KMS-11 (cell line): Measurements from ENCODE around the gene CRIP1.

ENCODE experiments used
- H2AFZ ChIP-seq: fragments of 200-600 bp; sonication (generic); 2 replicates; pipeline ENCODE4 v1.6.1; 2016; ENCODE audit warnings: antibody characterized with exemption, mixed run types, low read depth
- H3K27ac ChIP-seq: fragments of 200-600 bp; sonication (generic); 2 replicates; pipeline ENCODE4 v1.6.1; 2016; ENCODE audit warnings: mild to moderate bottlenecking, mixed run types
- H3K27me3 ChIP-seq: fragments of 200-600 bp; sonication (generic); 2 replicates; pipeline ENCODE4 v1.6.1; 2017; ENCODE audit warnings: mild to moderate bottlenecking, low read depth, mixed run types, moderate library complexity; ENCODE audit not compliant: insufficient read depth
- H3K36me3 ChIP-seq: fragments of 200-600 bp; sonication (generic); 2 replicates; pipeline ENCODE4 v1.6.1; 2017; ENCODE audit warnings: mild to moderate bottlenecking, mixed run types; ENCODE audit not compliant: insufficient read depth
- H3K4me1 ChIP-seq: fragments of 200-600 bp; sonication (generic); 2 replicates; pipeline ENCODE4 v1.6.1; 2016; ENCODE audit warnings: mild to moderate bottlenecking, low read depth, mixed run types; ENCODE audit not compliant: poor library complexity, severe bottlenecking
- H3K4me2 ChIP-seq: fragments of 200-600 bp; sonication (generic); 2 replicates; pipeline ENCODE4 v1.7.0; 2016; ENCODE audit warnings: mild to moderate bottlenecking, mixed run types
- H3K4me3 ChIP-seq: fragments of 200-600 bp; sonication (generic); IDR thresholded peaks from 2 replicates; pipeline ENCODE4 v1.6.1; 2017; ENCODE audit warnings: low read depth, low read length, mixed read lengths; ENCODE audit not compliant: insufficient read depth
- H3K79me2 ChIP-seq: fragments of 200-600 bp; sonication (generic); 2 replicates; pipeline ENCODE4 v1.6.1; 2016; ENCODE audit warnings: low read depth, mixed run types; ENCODE audit not compliant: insufficient read depth
- H3K9ac ChIP-seq: fragments of 200-600 bp; sonication (generic); 2 replicates; pipeline ENCODE4 v1.6.1; 2016; ENCODE audit warnings: mild to moderate bottlenecking, mixed run types
- H4K20me1 ChIP-seq: fragments of 200-600 bp; sonication (generic); 2 replicates; pipeline ENCODE4 v1.6.1; 2016; ENCODE audit warnings: mild to moderate bottlenecking, mixed run types; ENCODE audit not compliant: insufficient read depth
- TF ChIP-seq, protein P1 (sequence below): fragments of 200-600 bp; sonication (generic); conservative IDR thresholded peaks from 2 replicates; pipeline ENCODE4 v1.6.1; 2017; ENCODE audit warnings: low read depth, mild to moderate bottlenecking, antibody characterized with exemption, low read length, moderate library complexity, mixed read lengths

The CRIP1 gene

DNA sequence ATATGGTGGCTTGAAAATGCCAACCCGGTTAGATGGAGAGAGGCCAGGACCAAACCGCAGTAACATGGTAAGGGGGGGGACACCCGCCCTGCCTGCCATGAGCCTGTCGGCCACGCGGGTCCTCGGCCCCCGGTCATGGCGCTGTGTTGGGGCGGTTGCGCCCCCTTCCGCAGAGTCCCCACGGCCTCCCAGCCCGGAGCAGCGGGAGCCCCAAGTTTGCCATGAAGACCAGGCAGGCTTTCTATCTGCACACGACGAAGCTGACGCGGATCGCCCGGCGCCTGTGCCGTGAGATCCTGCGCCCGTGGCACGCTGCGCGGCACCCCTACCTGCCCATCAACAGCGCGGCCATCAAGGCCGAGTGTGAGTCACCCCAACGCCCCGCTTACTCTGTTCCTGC, 22.2 kb upstream of the CRIP1 start:
- Histone ChIP-seq H3K27ac (no peak overlapping the region), H4K20me1 (no peaks in the 10 kb centered on the region), H3K4me3 (no peak overlapping the region), H3K9ac (no peak overlapping the region), H2AFZ (no peak overlapping the region), H3K27me3 (no peaks in the 10 kb centered on the region; the same call in 1 of the 2 replicates), H3K4me2 (no peak overlapping the region), H3K79me2 (no peaks in the 10 kb centered on the region), H3K36me3 (no peaks in the 10 kb centered on the region), H3K4me1 (no peaks in the 10 kb centered on the region)
- TF ChIP-seq, protein P1, sequence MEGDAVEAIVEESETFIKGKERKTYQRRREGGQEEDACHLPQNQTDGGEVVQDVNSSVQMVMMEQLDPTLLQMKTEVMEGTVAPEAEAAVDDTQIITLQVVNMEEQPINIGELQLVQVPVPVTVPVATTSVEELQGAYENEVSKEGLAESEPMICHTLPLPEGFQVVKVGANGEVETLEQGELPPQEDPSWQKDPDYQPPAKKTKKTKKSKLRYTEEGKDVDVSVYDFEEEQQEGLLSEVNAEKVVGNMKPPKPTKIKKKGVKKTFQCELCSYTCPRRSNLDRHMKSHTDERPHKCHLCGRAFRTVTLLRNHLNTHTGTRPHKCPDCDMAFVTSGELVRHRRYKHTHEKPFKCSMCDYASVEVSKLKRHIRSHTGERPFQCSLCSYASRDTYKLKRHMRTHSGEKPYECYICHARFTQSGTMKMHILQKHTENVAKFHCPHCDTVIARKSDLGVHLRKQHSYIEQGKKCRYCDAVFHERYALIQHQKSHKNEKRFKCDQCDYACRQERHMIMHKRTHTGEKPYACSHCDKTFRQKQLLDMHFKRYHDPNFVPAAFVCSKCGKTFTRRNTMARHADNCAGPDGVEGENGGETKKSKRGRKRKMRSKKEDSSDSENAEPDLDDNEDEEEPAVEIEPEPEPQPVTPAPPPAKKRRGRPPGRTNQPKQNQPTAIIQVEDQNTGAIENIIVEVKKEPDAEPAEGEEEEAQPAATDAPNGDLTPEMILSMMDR: no peak

DNA sequence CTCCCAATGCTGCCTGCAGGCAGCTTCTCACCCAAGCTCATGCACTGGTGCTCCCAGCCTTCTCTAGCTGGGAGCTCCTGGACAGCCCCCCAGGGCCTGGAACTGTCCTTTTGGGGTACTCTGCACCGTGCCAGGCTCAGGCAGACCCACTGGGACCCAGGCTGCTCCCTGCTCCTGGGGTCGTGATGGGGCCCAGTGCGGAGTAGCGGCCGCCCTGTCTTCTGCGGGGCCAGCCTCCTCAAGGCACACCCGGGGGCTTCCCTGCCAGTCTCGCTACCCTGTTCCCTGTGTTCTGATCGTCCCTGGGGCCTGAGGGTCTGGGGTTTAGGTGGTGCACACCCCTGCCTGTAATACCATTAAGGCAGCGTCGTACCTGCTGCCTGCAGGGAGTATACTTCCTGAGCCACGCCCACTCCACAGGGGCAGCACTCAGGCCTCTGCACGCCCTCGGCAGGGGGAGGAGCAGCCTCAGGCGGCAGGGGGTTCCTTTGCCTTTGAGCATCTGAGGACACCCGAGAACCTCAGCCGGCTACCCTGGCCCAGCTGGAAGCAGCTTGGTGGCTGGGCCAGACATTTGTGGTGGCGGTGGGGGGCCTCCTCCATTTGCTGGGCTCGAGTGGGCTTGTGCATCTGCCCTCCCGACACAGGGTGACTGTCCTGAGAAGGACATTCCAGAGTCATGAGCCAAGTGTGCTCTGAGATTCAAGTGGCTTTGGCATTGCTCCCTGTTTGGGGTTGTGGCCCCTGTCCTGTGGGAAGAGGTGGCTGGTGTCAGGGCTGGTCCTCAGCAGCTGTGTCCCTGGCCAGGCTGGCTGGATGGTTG, 21.3 kb upstream of the CRIP1 start:
- Histone ChIP-seq H3K4me2 (no peak overlapping the region), H3K36me3 (no peaks in the 10 kb centered on the region), H3K9ac (no peak overlapping the region), H3K4me1 (no peaks in the 10 kb centered on the region), H3K79me2 (no peaks in the 10 kb centered on the region), H2AFZ (no peak overlapping the region), H3K27me3 (no peaks in the 10 kb centered on the region; the same call in 1 of the 2 replicates), H3K4me3 (no peak overlapping the region), H3K27ac (no peak overlapping the region), H4K20me1 (no peaks in the 10 kb centered on the region)
- TF ChIP-seq, protein P1: no peak

DNA sequence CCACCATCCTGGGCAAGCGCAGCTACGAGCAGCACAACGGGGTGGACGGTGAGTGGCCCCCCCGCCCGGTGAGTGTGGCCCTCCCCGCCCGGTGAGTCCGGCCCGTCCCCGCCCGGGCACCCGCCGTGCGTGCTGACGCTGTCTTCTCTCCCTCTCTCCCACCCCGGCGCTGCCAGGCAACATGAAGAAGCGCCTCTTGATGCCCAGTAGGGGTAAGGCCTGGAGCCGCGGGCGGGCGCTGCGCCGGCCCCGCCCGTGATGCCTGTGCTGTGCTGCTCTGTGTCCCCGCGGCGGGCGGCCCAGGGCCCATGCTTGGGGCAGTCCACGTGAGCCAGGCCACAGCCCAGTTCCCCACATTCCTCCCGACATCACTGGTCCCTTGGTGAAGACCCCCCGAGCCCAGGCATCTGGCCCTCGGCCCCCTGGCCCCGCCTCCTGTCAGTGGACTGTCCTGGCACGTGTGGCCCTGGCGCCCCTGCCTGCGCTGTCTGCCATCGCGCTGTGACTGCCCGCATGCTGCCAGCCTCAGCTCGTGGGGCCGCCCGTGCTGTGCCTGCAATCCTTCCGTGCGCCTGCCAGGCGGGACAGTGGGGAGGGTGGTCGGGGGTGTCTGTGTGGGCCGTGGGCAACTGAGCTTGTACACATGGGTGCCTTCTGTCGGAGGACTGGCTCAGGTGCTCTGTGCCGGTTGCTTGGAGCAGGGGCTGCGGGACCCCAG, 20.0 kb upstream of the CRIP1 start:
- H3K27me3 ChIP-seq: no peaks in the 10 kb centered on the region; the same call in 1 of the 2 replicates
- no peak overlapping the region for H3K9ac ChIP-seq
- no peaks in the 10 kb centered on the region for H3K4me1 ChIP-seq
- H3K4me3 ChIP-seq: no peak overlapping the region
- TF ChIP-seq, protein P1: no peak
- H3K36me3 ChIP-seq: no peaks in the 10 kb centered on the region
- H3K27ac ChIP-seq: no peak overlapping the region
- no peaks in the 10 kb centered on the region for H3K79me2 ChIP-seq
- H3K4me2 ChIP-seq: no peak overlapping the region
- no peaks in the 10 kb centered on the region for H4K20me1 ChIP-seq
- no peak overlapping the region for H2AFZ ChIP-seq

DNA sequence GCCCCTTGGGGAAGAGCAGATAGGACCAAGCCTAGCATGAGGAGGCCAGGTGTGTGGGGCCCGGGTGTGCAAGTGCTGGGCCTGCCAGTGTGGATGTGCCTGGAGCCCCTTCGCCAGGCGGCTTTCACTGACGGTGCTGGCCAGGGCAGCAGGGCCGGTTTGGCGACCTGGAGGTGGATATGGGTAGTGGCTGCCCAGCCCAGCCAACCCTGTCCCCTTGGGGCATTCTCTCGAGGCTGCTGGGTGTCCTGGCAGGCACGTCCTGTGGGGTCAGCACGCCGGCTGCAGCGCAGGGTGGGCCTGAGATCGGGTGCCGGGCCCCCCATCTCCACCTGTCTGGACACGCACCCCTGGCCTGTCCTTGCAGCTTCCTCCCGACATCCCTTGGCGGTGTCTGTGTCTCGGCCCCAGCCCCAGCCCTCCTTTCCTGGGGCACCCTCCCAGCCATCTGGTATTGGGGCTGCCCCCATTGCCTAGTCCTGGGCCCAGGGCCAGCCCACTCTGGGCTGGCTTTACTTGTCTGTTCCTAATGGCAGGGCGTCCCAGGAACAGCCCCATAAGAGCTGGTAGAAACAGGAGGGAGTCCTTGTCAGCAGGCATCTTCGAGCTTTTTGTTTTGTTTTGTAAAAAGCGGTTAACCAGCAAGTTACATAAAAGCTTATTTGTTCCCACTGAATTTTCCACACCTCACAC, 19.3 kb upstream of the CRIP1 start:
- no peaks in the 10 kb centered on the region for H3K79me2 ChIP-seq
- H3K27me3 ChIP-seq: no peaks in the 10 kb centered on the region; the same call in 1 of the 2 replicates
- H3K36me3 ChIP-seq: no peaks in the 10 kb centered on the region
- H3K27ac ChIP-seq: no peak overlapping the region
- H3K9ac ChIP-seq: no peak overlapping the region
- no peak overlapping the region for H3K4me3 ChIP-seq
- TF ChIP-seq, protein P1: no peak
- H2AFZ ChIP-seq: no peak overlapping the region
- H3K4me1 ChIP-seq: no peaks in the 10 kb centered on the region
- no peaks in the 10 kb centered on the region for H4K20me1 ChIP-seq
- no peak overlapping the region for H3K4me2 ChIP-seq
